Upper lobe of left lung (tissue), 6 donors: ENCODE measurements around the gene AMDHD2. TPM values are rescaled to one million over a fixed set of nuclear protein-coding genes. Genes with fewer than 3 reads are reported as not detected.

Experiments used
- ATAC-seq, 2 donors: fragments of 200-7000 bp; cut with Tn5 transposase; one replicate each; pipeline ENCODE4 v1.9.1; 2022; ENCODE audit warnings: mild to moderate bottlenecking in 2 of 2, moderate library complexity in 2 of 2; ENCODE audit not compliant: low FRiP score in 2 of 2
- DNase-seq, 2 donors: peaks; one replicate each; pipeline ENCODE4 v3.0.0-alpha.2; 2019 to 2020
- H3K27ac ChIP-seq, 4 donors: fragments of 200-600 bp; sonication (generic); one replicate each; pipeline ENCODE4 v1.5.1; 2016 to 2019
- H3K27me3 ChIP-seq, 4 donors: fragments of 200-600 bp; sonication (generic); one replicate each; pipeline ENCODE4 v1.5.1; 2017 to 2019
- H3K36me3 ChIP-seq, 4 donors: fragments of 200-600 bp; sonication (generic); one replicate each; pipeline ENCODE4 v1.5.1; 2016 to 2019
- H3K4me1 ChIP-seq, 4 donors: fragments of 200-600 bp; sonication (generic); one replicate each; pipeline ENCODE4 v1.5.1; 2018 to 2019
- H3K4me3 ChIP-seq, 4 donors: fragments of 200-600 bp; sonication (generic); one replicate each; pipeline ENCODE4 v1.5.1; 2017 to 2019; ENCODE audit warnings: mild to moderate bottlenecking in 2 of 4, moderate library complexity in 1 of 4
- H3K9me3 ChIP-seq, 4 donors: fragments of 200-600 bp; sonication (generic); one replicate each; pipeline ENCODE4 v1.5.1; 2018 to 2019
- EP300 ChIP-seq, 4 donors: sonication (generic); formaldehyde crosslinking; IDR thresholded peaks; one replicate each; pipeline ENCODE4 v1.5.1; 2017; ENCODE audit warnings: antibody characterized with exemption in 4 of 4, control low read depth in 2 of 4
- POLR2A ChIP-seq, 4 donors: fragments of 450-650 bp; IDR thresholded peaks; one replicate each; pipeline ENCODE4 v1.5.1; 2016 to 2017; ENCODE audit warnings: antibody characterized with exemption in 4 of 4, mild to moderate bottlenecking in 2 of 4
- POLR2AphosphoS5 ChIP-seq, 2 donors: sonication (generic); formaldehyde crosslinking; IDR thresholded peaks; one replicate each; pipeline ENCODE4 v1.5.1; 2017; ENCODE audit warnings: antibody characterized with exemption in 2 of 2
- WGBS, 2 donors: methylation state at CpG; one replicate each; pipeline ENCODE4 v1.1.5; 2017 to 2018; 5-methylcytosine and 5-hydroxymethylcytosine counted together
- total RNA-seq, 6 donors: library from RNA; depleted of rRNA in 4 of 6; stranded (reverse); fragments of >200 nt in 4 of 6; gene quantifications; one replicate each; pipeline versions ENCODE4 v1.1.0 to v1.2.1, GENCODE V29; 2016 to 2021
- TF ChIP-seq, protein P1 (sequence below), 6 experiments: fragments of 450-650 bp in 4 of 6; fragments of 200-600 bp in 2 of 6; sonication (generic) in 2 of 6; IDR thresholded peaks; one replicate each; pipeline ENCODE4 v1.5.1; 2016 to 2019; ENCODE audit warnings: antibody characterized with exemption in 6 of 6
- donor health status: DM: no; HTN: no; CAD: no; lungs with moderate emphysema.
- donor health status: DM: no; HTN: yes; CAD: no; lungs with severe emphysema.

AMDHD2 gene, protein sequence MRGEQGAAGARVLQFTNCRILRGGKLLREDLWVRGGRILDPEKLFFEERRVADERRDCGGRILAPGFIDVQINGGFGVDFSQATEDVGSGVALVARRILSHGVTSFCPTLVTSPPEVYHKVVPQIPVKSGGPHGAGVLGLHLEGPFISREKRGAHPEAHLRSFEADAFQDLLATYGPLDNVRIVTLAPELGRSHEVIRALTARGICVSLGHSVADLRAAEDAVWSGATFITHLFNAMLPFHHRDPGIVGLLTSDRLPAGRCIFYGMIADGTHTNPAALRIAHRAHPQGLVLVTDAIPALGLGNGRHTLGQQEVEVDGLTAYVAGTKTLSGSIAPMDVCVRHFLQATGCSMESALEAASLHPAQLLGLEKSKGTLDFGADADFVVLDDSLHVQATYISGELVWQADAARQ
- 100 to 1,000 TPM in 1 of 6 donors, 10 to 100 TPM in 5; 33.0 to 126 (median 68.4) TPM for total RNA-seq

DNA sequence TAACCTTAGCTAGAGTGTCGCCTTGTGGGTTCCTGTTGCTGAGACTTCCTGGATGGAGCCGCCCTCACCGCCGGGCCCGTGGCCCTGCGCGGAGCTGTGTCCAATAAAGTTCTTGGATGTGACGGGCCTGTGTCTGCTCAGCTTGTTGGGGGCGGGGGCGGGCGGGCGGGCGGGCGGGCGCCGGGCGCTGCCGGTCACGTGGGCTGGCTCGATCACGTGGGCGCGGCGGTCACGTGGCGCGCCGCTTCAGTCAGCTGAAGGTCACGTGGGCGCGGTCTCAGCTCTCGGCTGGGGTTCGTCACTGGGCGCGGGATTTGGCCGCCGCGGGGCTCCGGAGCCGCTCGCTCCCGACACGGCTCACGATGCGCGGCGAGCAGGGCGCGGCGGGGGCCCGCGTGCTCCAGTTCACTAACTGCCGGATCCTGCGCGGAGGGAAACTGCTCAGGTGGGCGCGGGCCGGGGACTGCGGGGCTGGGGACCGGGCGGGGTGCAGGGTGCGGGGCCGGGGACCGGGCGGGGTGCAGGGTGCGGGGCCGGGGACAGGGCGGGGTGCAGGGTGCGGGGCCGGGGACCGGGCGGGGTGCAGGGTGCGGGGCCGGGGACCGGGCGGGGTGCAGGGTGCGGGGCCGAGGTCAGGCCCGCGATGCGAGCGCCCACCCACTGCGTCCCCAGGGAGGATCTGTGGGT is at the start of gene AMDHD2:
TSS of gene AMDHD2 (plus strand) at position 275 of the 687 bp plus-strand sequence. CDS start at position 363, 88 bp downstream.
- ATAC-seq, result peak; percentile 54 to 85
- peak within 1 kb of the TSS; percentile 82 to 99 (median 98) for H3K27ac ChIP-seq
- peak within 1 kb of the TSS; percentile 61 to 91 (median 73) for H3K4me3 ChIP-seq
- DNase-seq, result peak; percentile 92 to 99
- H3K4me1 ChIP-seq, result peaks cover 56 to 67% (median 57%) of the 10 kb centered on the region in 4 donors
- H3K27me3 ChIP-seq, result no peaks in the 10 kb centered on the region
- no peaks in the 10 kb centered on the region for H3K9me3 ChIP-seq
- TF ChIP-seq POLR2AphosphoS5 (IDR thresholded peaks at IDR 0.05) (peak; percentile 78 to 89), EP300 (IDR thresholded peaks at IDR 0.05) (peak in 1 of 4 donors; percentile 83), POLR2A (IDR thresholded peaks at IDR 0.05) (peak in 1 of 4 donors; percentile 76)
- TF ChIP-seq, protein P1, sequence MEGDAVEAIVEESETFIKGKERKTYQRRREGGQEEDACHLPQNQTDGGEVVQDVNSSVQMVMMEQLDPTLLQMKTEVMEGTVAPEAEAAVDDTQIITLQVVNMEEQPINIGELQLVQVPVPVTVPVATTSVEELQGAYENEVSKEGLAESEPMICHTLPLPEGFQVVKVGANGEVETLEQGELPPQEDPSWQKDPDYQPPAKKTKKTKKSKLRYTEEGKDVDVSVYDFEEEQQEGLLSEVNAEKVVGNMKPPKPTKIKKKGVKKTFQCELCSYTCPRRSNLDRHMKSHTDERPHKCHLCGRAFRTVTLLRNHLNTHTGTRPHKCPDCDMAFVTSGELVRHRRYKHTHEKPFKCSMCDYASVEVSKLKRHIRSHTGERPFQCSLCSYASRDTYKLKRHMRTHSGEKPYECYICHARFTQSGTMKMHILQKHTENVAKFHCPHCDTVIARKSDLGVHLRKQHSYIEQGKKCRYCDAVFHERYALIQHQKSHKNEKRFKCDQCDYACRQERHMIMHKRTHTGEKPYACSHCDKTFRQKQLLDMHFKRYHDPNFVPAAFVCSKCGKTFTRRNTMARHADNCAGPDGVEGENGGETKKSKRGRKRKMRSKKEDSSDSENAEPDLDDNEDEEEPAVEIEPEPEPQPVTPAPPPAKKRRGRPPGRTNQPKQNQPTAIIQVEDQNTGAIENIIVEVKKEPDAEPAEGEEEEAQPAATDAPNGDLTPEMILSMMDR (IDR thresholded peaks at IDR 0.05), result no peak
- peaks cover 0 to 39% (median 26%) of the 10 kb centered on the region in 4 donors for H3K36me3 ChIP-seq
- 0 to 2% methylated on average over 9 to 33 of the region's 83 CpGs for WGBS, 2 donors

DNA sequence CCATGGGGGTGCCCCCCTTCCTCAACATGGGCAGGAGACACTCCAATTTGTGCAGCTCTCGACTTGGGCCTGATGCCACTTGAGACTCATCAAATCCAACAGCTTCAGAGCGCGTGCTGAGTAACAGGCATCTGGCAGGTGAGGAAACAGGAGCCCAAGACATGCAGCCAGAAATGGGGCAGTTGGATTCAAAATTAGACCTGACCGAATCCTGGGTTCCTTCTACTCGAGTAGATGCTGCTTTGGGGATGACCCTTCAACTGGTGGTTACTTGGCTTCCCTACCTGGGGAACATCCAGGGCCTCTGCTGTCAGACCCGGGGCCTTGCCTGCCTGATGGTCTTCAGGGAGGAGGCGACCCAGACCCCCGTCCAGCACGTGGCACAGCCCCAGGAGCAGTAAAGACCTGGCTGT is 49.6 kb upstream of the AMDHD2 start:
- no peak for TF ChIP-seq POLR2AphosphoS5 (IDR thresholded peaks at IDR 0.05)
- Histone ChIP-seq H3K4me1 (peaks cover 41 to 78% (median 51%) of the 10 kb centered on the region in 4 donors), H3K36me3 (no peaks in the 10 kb centered on the region), H3K9me3 (no peaks in the 10 kb centered on the region), H3K27ac (no peak overlapping the region), H3K4me3 (no peak overlapping the region), H3K27me3 (peaks cover 4 to 58% (median 31%) of the 10 kb centered on the region in 4 donors)
- ATAC-seq, result no peak
- DNase-seq, result no peak
- 45% methylated on average over 5 of the region's 9 CpGs; no CpG with 5 or more reads in 1 of the 2 donors for WGBS, 2 donors

DNA sequence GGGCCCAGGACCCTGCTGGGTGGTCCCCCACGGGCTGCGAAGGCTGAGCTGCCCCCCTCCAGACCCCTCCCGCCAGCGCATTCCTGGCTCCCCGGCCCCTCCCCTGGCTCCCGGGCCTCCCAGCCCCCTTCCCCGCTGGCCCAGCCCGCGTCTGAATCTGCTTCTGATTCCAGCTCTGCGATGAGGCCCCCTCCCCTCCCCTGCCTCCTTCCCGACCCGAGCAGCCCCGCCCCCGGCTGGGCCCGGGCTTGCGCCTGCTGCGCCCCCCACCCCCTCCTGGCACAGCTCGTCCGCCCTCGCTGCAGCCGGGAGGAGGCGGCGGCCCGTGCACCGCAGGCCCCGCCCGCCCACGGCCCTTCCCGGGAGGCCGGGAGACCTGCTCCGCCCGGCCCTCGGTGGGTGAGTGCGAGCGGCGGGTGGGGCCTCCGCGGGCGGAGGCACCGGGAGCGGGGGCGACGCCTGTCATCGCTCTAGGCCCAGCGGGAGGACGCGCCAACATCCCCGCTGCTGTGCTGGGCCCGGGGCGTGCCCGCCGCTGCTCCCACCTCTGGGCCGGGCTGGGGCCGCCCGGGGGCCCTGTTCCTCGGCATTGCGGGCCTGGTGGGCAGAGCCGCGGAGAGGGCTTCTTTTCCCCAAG is 49.0 kb upstream of the AMDHD2 start, which contains the start of gene NTN3:
TSS of gene NTN3 (plus strand) at position 282 of the 637 bp plus-strand sequence. CDS start 405 bp downstream, outside the sequence.
- Histone ChIP-seq H3K36me3 (no peaks in the 10 kb centered on the region), H3K27me3 (peaks cover 4 to 58% (median 31%) of the 10 kb centered on the region in 4 donors), H3K9me3 (no peaks in the 10 kb centered on the region), H3K27ac (no peak within 1 kb of the TSS), H3K4me3 (peak within 1 kb of the TSS in 3 of 4 donors; percentile 11 to 31 (median 31)), H3K4me1 (peaks cover 46 to 83% (median 56%) of the 10 kb centered on the region in 4 donors)
- peak in 1 of 2 donors; percentile 88 for DNase-seq
- WGBS, 2 donors, result 0% methylated on average over 8 of the region's 59 CpGs; no CpG with 5 or more reads in 1 of the 2 donors
- ATAC-seq, result no peak
- TF ChIP-seq POLR2AphosphoS5 (IDR thresholded peaks at IDR 0.05), result no peak

DNA sequence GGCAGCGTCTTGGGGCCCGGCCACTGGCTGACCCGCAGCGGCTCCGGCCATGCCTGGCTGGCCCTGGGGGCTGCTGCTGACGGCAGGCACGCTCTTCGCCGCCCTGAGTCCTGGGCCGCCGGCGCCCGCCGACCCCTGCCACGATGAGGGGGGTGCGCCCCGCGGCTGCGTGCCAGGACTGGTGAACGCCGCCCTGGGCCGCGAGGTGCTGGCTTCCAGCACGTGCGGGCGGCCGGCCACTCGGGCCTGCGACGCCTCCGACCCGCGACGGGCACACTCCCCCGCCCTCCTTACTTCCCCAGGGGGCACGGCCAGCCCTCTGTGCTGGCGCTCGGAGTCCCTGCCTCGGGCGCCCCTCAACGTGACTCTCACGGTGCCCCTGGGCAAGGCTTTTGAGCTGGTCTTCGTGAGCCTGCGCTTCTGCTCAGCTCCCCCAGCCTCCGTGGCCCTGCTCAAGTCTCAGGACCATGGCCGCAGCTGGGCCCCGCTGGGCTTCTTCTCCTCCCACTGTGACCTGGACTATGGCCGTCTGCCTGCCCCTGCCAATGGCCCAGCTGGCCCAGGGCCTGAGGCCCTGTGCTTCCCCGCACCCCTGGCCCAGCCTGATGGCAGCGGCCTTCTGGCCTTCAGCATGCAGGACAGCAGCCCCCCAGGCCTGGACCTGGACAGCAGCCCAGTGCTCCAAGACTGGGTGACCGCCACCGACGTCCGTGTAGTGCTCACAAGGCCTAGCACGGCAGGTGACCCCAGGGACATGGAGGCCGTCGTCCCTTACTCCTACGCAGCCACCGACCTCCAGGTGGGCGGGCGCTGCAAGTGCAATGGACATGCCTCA is 48.3 kb upstream of the AMDHD2 start:
- no peak for ATAC-seq
- peak in 1 of 2 donors; percentile 73 for DNase-seq
- WGBS, 2 donors, result 62 to 90% methylated on average over 7 to 25 of the region's 61 CpGs
- Histone ChIP-seq H3K4me3 (peak overlapping the region in 3 of 4 donors; percentile 11 to 31 (median 31)), H3K36me3 (no peaks in the 10 kb centered on the region), H3K9me3 (no peaks in the 10 kb centered on the region), H3K27ac (no peak overlapping the region), H3K4me1 (peaks cover 47 to 90% (median 61%) of the 10 kb centered on the region in 4 donors), H3K27me3 (peaks cover 4 to 58% (median 31%) of the 10 kb centered on the region in 4 donors)
- TF ChIP-seq EP300 (IDR thresholded peaks at IDR 0.05) (no peak), POLR2AphosphoS5 (IDR thresholded peaks at IDR 0.05) (no peak), POLR2A (IDR thresholded peaks at IDR 0.05) (no peak)
- TF ChIP-seq, protein P1 (IDR thresholded peaks at IDR 0.05), result no peak

DNA sequence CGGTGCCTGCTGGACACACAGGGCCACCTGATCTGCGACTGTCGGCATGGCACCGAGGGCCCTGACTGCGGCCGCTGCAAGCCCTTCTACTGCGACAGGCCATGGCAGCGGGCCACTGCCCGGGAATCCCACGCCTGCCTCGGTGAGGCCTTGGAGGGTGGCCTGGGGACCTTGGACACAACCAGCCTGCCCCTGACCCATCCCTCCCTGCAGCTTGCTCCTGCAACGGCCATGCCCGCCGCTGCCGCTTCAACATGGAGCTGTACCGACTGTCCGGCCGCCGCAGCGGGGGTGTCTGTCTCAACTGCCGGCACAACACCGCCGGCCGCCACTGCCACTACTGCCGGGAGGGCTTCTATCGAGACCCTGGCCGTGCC is 47.7 kb upstream of the AMDHD2 start:
- TF ChIP-seq POLR2AphosphoS5 (IDR thresholded peaks at IDR 0.05), result no peak
- no peak for TF ChIP-seq EP300 (IDR thresholded peaks at IDR 0.05)
- TF ChIP-seq, protein P1 (IDR thresholded peaks at IDR 0.05), result no peak
- TF ChIP-seq POLR2A (IDR thresholded peaks at IDR 0.05), result no peak
- DNase-seq, result peak in 1 of 2 donors; percentile 85
- Histone ChIP-seq H3K36me3 (no peaks in the 10 kb centered on the region), H3K27ac (no peak overlapping the region), H3K9me3 (no peaks in the 10 kb centered on the region), H3K4me3 (no peak overlapping the region), H3K4me1 (peaks cover 48 to 92% (median 62%) of the 10 kb centered on the region in 4 donors), H3K27me3 (peaks cover 4 to 57% (median 31%) of the 10 kb centered on the region in 4 donors)
- WGBS, 2 donors, result 94 to 98% methylated on average over 7 to 16 of the region's 27 CpGs
- no peak for ATAC-seq
